Measurements from ENCODE around the gene MEGF8. TPM values are rescaled to one million over a fixed set of nuclear protein-coding genes. Genes with fewer than 3 reads are reported as not detected.

Gene MEGF8
- total and polyA plus RNA-seq, 10 of the 15 experiments (the other 5 are each of a cell fraction or from before 2014, with no cell fraction given) = 0.43 to 12.8 (median 2.7) TPM

- in situ Hi-C loops (cut with MboI) = no loop called here
Observed at GRCh38 chr19:42323852-42324654, 1.4 kb upstream of the MEGF8 start.

More at GRCh38 chr19:42323852-42324654, 1.4 kb upstream of the MEGF8 start:
- no peak overlapping the region for H3K9ac ChIP-seq (ENCODE audit: control insufficient read depth, insufficient read depth, low read length)
- no peak overlapping the region for H3K27ac ChIP-seq (ENCODE audit: control insufficient read depth, insufficient read depth)
- H3K27me3 ChIP-seq (replicated peaks in 1 of 2; ENCODE audit: control insufficient read depth in 2 of 2, insufficient read depth in 2 of 2, low read length in 1 of 2) = peaks cover 3 to 4% of the 10 kb centered on the region in 2 experiments; a peak in 2 of 4 replicates
- peak overlapping the region; percentile 29 for H2AFZ ChIP-seq (ENCODE audit: control insufficient read depth, low read depth, low read length)
- peak overlapping the region; percentile 48; the same call in 1 of the 2 replicates for H3K4me2 ChIP-seq (ENCODE audit: control insufficient read depth, insufficient read depth)
- H3K36me3 ChIP-seq (ENCODE audit: control insufficient read depth in 2 of 2, insufficient read depth in 2 of 2, low read length in 1 of 2) = no peaks in the 10 kb centered on the region
- intact Hi-C loops (cut with micrococcal nuclease; ENCODE audit: unreplicated experiment) = loop anchor here (2.0 to 10.0 kb wide), 2 partner anchors 73 to 219 kb away; no protein-coding TSS in a partner anchor
- BruUV-seq (replicated peaks) = no TSS peak
- TF ChIP-seq IKZF1 (conservative IDR thresholded peaks at IDR 0.05) (peak; percentile 70), ELK1 (IDR thresholded peaks at IDR 0.05; ENCODE audit: low read depth, low read length) (no peak), HCFC1 (IDR thresholded peaks at IDR 0.05; ENCODE audit: low read length) (no peak), DPF2 (IDR thresholded peaks at IDR 0.05) (0 out of 2 replicates have a peak, but pooled peaks have one; percentile 20), BHLHE40 (IDR thresholded peaks at IDR 0.05; ENCODE audit: borderline replicate concordance in 1 of 2, low read depth in 2 of 2, low read length in 1 of 2) (peak in 1 of 2 experiments; percentile 25; a peak in 1 of 4 replicates), SUZ12 (IDR thresholded peaks at IDR 0.05; ENCODE audit: unreplicated experiment) (peak; percentile 39), CTCF (IDR thresholded peaks at IDR 0.05 in 2 of 3, conservative IDR thresholded peaks at IDR 0.05 in 1 of 3; ENCODE audit: control insufficient read depth in 2 of 3, extremely low read depth in 1 of 3, insufficient read depth in 1 of 3, low read depth in 3 of 3, low read length in 3 of 3) (peak in 1 of 3 experiments; percentile 20; a peak in 1 of 6 replicates)
- ATAC-seq = no peak
- CTCF ChIA-PET = interaction anchor here (0.9 to 1.4 kb wide), 2 partner anchors 204 to 215 kb away, joined by 4 read pairs; no protein-coding TSS in a partner anchor
- H3K79me2 ChIP-seq (ENCODE audit: control insufficient read depth, insufficient read depth, low read length) = peaks cover 13% of the 10 kb centered on the region
- RAD21 ChIA-PET (ENCODE audit: unreplicated experiment) = no interaction called here
- peak overlapping the region; percentile 74; the same call in 1 of the 2 replicates for H3K4me3 ChIP-seq
- no peak for FAIRE-seq
- WGBS (ENCODE audit: insufficient coverage, insufficient replicate concordance, low lambda C conversion rate, missing lambda C conversion rate) = 21% methylated on average over 39 of the region's 92 CpGs
- POLR2A ChIA-PET = interaction anchor here (0.6 kb wide), 1 partner anchor 159 kb away, joined by 3 read pairs; no protein-coding TSS in a partner anchor
- peaks cover 7% of the 10 kb centered on the region for H3K4me1 ChIP-seq (ENCODE audit: control insufficient read depth, insufficient read depth, low read length)
- H3K9me3 ChIP-seq (replicated peaks; ENCODE audit: control insufficient read depth, insufficient read depth, low read length) = no peaks in the 10 kb centered on the region
- DNase-seq (ENCODE audit: low read depth, low spot score) = no peak
- SMC1A ChIA-PET (ENCODE audit: uncharacterized antibody, unreplicated experiment) = no interaction called here
- H4K20me1 ChIP-seq (ENCODE audit: control insufficient read depth, insufficient read depth) = no peaks in the 10 kb centered on the region

Data from GM12878 (cell line).